Esophagus mucosa (tissue), 1 donor: Measurements from ENCODE around the gene UTS2R. TPM values are rescaled to one million over a fixed set of nuclear protein-coding genes. Genes with fewer than 3 reads are reported as not detected.
A peak's percentile ranks its signal among the peaks of the same experiment; 100 is the strongest.
"Not testable (repeated sequence)": the region's sequence is repeated elsewhere in the genome, so short reads cannot be mapped to it uniquely, and the experiment has no call there.

Experiments used
- ATAC-seq: fragments of 200-7000 bp; cut with Tn5 transposase; one replicate; pipeline ENCODE4 v1.9.1; 2020
- total RNA-seq: library from RNA; stranded (reverse); gene quantifications from one replicate; pipeline ENCODE4 v1.2.4, GENCODE V29; 2023
- donor health status: DM: yes; HTN: yes; CAD: no.

UTS2R gene
- total RNA-seq, 1 donor from 2014 or later = not detected

- no peak for ATAC-seq
Measured at GRCh38 chr17:82334622-82335394, 36.8 kb upstream of the UTS2R start.

- ATAC-seq = peak; percentile 75
Measured at GRCh38 chr17:82338858-82339633, 32.5 kb upstream of the UTS2R start.

DNA sequence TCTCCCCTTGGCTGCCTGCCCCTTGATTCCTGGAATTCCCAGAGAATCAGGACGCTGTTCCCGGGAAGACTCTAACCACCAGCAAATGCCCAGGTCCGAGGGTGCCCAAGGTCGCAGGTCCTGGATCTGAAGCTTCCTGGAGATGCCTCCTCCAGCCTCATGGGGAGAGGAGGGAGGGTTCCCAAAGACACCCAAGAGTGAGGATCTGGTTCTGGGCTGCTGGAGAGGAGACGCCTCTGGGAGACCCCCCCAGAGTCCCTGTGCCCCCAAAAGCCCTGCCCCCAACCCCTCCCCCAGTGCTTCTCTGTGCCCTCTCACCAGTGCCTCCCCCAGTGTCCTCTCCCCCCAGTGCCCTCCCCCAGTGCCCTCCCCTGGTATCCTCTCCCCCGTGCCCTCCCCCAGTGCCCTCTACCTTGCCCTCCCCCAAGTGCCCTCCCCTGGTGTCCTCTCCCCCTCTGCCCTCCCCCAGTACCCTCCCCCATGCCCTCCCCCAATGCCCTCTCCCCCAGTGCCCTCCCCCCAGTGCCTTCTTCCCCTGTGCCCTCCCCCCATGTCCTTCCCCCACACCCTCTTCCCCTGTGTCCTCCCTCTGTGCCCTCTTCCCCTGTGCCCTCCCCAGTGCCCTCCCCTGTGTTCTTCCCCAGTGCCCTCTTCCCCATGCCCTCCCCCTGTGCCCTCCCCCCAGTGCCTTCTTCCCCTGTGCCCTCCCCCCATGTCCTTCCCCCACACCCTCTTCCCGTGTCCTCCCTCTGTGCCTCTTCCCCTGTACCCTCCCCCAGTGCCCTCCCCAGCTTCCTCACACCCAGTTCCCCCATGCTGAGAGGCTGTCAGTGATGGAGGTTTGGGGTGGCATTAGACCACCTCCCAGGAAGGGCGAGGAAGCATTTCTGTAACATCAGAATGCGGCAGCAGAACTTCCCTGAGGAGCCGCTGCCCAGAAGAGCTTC, 31.7 kb upstream of the UTS2R start:
- no peak for ATAC-seq

DNA sequence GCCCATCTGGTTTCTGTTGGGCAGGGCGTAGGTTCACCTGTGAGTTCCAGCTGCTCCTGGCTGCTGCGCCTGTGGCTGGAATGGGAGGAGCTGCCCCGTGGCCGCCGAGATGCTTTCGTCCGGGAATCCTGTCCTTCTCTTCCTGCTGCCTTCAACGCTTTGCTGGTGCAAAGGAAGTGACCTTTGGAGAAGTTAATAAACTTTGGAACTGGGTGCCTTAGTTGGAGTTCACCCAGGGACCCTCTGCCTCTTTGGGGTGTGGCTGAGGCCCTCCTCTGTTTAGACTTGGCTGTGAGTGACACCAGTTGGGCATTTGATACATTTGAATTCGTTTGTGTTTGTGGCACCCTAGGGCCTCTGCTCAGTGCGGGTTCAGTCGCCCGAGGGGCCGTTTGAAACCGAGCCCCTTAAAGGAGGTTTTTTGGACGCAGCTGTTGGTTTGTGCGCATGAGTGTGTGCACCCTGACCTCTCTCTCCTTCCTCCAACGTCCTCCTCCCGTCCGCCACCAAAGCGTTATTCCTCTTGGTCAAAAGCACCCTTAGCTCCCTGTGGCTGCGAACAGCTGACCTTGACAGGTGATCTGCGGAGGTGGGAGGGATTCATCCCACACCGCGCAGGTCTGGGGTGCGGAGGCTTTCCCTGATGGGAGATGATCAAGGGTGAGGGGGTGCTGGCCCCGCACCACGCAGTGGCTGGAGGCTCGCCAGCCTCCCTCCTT, 29.0 kb upstream of the UTS2R start:
- ATAC-seq = no peak

DNA sequence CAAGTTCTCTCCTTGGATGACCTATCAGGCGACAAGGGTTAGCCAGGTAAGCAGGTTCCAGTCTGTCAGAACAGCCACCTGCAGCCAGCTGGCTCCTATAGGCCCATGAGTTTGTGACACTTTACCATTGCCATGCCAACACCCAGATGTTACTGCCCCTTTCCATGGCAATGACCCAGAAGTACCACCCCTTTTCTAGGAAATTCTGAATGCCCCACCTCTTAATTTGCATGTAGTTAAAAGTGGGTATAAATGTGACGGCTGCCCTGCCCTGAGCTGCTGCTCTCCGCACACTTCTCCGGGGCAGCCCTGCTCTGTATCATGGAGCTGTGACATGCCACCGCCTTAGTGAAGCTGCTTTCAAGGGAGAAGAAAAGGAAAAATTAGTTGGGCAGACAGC, 28.0 kb upstream of the UTS2R start:
- no peak for ATAC-seq

GRCh38 chr17:82344175-82344907, 27.2 kb upstream of the UTS2R start:
- peak; percentile 38 for ATAC-seq

- ATAC-seq = no peak
Measured at GRCh38 chr17:82345151-82345976, 26.2 kb upstream of the UTS2R start.

DNA sequence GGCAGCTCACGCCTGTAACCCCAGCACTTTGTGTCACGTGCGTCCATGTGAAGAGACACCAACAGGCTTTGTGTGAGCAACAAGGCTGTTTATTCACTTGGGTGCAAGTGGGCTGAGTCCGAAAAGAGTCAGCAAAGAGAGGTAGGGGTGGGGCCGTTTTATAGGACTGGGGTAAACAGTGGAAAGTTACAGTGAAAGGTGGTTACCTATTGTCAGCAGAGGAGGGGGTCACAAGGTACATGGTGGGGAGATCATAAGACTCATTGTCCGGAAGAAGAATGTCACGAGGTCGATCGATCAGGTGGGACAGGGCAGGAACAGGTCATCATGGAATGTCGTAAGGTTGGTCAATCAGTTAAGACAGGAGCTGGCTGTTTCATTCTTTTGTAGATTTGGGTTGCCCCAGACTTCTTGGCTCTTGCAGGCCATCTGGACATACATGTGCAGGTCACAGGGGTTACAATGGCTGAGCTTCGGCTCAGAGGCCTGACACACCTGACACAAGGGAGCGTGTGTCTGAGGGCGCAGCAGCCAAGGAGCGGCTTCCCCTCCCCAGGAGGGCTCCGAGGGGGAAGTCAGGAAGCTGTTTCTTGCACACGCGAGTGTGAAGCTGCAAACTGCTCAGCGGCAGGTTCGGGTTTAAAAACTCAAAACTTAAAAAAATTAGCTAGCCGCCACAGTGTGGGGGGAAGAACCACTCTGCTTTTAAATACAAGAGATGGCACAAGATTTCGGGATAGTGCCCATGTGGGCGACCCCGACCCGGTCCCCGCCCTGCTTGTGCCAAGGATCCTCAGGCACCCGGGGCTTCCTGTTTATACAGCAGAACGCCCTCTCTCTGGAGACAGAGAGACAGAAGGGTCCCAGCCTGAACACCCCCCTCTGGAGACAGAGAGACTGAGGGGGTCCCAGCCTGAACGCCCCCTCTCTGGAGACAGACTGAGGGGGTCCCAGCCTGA, 24.9 kb upstream of the UTS2R start:
- ATAC-seq = no peak

GRCh38 chr17:82347994-82348393, 23.6 kb upstream of the UTS2R start:
- ATAC-seq = not testable (repeated sequence)

DNA sequence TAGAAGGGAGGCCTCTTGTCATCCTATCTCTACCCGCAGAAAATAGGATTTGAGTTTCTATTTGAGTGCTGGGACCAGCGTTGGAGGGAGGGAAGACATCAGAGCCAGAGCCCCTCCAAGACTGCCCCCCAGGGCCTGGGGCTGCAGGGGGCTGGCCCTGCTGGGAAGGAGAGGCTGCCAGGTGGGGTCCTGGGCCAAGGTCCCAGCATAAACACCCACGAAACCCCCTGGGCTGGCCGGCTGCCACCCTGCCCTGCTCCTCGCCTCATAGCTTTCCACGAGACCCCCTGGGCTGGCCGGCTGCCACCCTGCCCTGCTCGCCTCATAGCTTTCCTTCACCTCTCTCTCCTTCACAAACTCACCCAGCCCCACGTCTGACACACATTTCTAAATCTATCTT, 23.1 kb upstream of the UTS2R start:
- ATAC-seq = no peak

DNA sequence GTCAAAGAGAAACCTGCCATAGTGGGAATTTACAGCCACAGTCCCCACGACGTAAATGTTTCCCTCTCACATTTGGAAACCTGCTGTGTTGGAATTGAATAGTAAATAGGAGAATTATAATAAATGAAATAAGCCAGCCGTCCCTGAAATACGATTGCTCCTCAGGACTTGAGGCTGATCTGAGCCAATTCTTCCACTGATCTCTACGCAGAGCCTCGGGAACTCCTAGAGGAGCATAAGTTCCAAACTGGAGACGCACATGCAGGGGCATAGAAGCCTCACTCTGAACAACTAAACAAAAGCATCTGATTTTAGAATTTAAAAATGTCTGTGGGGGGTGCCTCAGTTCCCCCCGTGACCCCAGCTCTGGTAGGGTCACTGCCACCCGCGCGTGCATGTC, 22.7 kb upstream of the UTS2R start:
- no peak for ATAC-seq

- ATAC-seq = no peak
Measured at GRCh38 chr17:82349287-82349701, 22.3 kb upstream of the UTS2R start.

DNA sequence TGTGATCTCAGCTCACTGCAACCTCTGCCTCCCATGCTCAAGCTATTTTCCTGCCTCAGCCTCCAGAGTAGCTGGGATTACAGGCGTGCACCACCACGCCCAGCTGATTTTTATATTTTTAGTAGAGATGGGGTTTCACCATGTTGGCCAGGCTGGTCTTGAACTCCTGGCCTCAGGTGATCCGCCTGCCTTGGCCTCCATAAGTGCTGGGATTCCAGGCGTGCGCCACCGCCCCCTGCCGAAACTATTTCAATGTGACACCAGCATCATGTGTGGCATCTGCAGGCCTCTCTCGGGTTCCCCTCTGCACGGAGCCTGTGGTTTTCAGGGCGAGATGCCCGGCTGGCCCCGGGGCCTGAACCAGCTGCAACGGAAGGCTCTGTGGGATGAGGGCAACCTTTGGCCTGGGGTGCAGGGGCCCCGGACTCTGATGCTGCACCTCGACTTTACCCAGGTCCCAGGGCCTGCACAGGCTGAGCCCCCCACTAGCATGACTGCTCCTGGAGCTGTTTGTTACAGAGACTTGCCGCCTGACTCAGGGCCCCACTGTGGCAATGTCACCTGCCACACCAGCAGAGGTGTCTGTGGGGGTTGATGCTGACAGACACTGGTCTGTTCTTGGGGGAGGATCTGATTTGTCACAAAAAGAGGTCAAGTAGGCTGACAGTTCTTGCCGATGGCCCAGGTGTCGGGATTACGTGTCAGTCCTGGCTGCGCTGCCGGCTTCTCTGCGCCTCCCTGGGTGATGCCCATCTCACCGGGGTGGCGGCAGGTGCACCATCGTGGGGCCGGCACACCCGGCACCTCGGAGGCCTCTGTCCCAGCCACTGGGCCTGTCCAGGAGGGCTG, 21.2 kb upstream of the UTS2R start:
- ATAC-seq = no peak

DNA sequence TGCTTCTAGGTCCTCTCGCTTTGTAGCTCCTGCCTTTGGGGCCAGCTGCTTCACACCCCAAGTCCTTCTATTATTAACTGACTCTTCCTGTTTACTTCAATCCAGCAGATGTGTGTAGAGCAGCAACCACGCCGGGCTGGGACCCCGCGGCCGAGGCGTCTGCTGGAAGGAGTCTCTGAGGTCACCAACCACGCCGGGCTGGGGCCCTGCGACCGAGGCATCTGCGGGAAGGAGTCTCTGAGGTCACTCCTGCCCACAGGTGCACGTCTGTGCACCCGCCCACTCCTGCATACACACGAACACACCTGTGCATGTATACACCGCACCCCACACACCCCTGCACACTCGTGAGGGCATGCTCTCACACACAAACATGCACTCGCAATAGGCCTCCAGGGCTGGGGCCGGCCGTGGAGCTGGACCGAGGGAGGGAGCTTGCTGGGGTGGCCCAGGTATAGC, 20.3 kb upstream of the UTS2R start:
- ATAC-seq = peak; percentile 25

DNA sequence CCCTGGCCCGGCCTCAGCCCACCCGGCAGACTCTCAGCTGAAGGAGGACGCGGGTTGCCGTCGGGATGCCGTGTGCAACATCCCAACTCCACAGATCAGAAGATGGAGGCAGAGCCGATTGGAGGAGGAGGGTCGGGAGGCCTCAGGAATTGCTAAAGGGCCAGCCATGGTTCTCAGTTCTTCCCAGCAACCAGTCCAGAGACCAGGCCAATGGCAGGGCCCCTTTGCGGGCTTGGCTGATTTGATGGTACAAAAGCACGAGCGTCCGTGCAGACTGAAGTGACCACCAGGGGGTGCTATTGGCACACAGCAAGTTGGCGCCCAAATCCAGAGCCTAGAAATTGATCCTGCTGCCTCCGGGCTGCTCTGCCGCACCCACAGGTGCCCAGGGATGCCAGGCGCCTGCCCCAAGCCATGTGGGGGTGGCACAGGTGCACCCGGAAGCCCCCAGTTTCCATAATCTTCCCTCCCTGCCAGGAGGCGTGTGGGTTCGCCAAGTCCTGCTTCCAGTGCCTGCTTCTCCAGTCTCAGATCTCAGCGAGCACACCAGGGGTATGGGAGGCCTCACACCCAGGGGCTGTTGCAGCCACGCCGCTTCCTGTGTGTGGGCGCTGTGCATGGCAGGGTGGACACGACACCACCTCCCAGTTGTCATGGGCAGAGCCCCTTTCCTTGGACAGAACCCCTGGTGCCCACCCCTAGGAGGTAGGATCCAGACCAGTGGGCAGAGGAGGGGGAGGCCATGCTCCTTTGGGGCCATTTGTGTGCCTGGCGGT, 19.7 kb upstream of the UTS2R start:
- peak; percentile 75 for ATAC-seq

DNA sequence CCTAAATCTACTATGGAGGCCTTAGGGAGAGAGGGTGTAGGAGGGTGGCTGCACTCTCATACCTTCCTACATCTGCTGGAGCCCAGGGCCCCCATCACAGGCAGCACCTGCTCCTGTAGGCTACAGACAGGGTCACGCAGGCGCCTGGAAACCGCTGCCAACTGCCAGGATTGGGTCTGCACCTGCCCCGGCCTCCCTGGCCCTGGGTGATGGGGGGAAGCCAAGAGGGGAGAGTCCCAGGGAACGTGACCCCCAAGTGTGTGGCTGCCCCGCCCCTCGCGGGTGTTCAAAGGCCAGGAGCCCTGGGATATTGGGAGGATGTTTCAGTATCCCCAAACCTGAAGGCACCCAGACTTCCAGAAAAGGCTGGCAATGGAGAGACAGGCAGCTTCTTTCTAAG, 18.1 kb upstream of the UTS2R start:
- no peak for ATAC-seq

GRCh38 chr17:82354804-82355308, 16.7 kb upstream of the UTS2R start:
- ATAC-seq = no peak
